Loucy (cell line): ENCODE data around the gene ZNF619.

Experiments
- H2AFZ ChIP-seq: fragments of 200-600 bp; sonication (generic); 2 replicates; pipeline ENCODE4 v1.6.0; 2016; ENCODE audit warnings: antibody characterized with exemption, mild to moderate bottlenecking, low read length, moderate library complexity
- H3F3A ChIP-seq: fragments of 200-600 bp; 2 replicates; pipeline ENCODE4 v1.6.0; 2016; ENCODE audit warnings: antibody characterized with exemption, low read depth, mild to moderate bottlenecking
- H3K27me3 ChIP-seq: fragments of 200-600 bp; sonication (generic); 2 replicates; pipeline ENCODE4 v1.6.1; 2014; ENCODE audit warnings: low read length, mild to moderate bottlenecking; ENCODE audit not compliant: insufficient read depth, poor library complexity, severe bottlenecking
- H3K36me3 ChIP-seq: fragments of 200-600 bp; sonication (generic); 2 replicates; pipeline ENCODE4 v1.6.1; 2016; ENCODE audit warnings: low read length; ENCODE audit not compliant: insufficient read depth
- H3K4me1 ChIP-seq: fragments of 200-600 bp; sonication (generic); 2 replicates; pipeline ENCODE4 v1.5.1; 2014; ENCODE audit warnings: low read length, mild to moderate bottlenecking; ENCODE audit not compliant: insufficient read depth, poor library complexity, severe bottlenecking
- H3K4me2 ChIP-seq: fragments of 200-600 bp; sonication (generic); 2 replicates; pipeline ENCODE4 v1.6.0; 2014; ENCODE audit warnings: antibody characterized with exemption, low read length, low read depth, mild to moderate bottlenecking; ENCODE audit not compliant: poor library complexity, severe bottlenecking
- H3K4me3 ChIP-seq: fragments of 200-600 bp; sonication (generic); 2 replicates; pipeline ENCODE4 v1.5.1; 2014; ENCODE audit warnings: low read length, mild to moderate bottlenecking, mixed read lengths; ENCODE audit not compliant: poor library complexity, severe bottlenecking
- H3K79me2 ChIP-seq: fragments of 200-600 bp; sonication (generic); 2 replicates; pipeline ENCODE4 v1.6.1; 2014; ENCODE audit warnings: low read length; ENCODE audit not compliant: insufficient read depth
- H3K9ac ChIP-seq: fragments of 200-600 bp; sonication (generic); 2 replicates; pipeline ENCODE4 v1.6.0; 2014; ENCODE audit warnings: mild to moderate bottlenecking, low read depth, low read length, moderate library complexity; ENCODE audit not compliant: poor library complexity, severe bottlenecking
- H3K9me2 ChIP-seq: fragments of 200-600 bp; sonication (generic); replicated peaks from 2 replicates; pipeline ENCODE4 v1.6.1; 2016; ENCODE audit warnings: low read depth, low read length, mixed read lengths
- H3K9me3 ChIP-seq: fragments of 200-600 bp; sonication (generic); 2 replicates; pipeline ENCODE4 v1.6.1; 2014; ENCODE audit warnings: mild to moderate bottlenecking, antibody characterized with exemption, low read length, low read depth; ENCODE audit not compliant: insufficient read depth
- H4K20me1 ChIP-seq: fragments of 200-600 bp; sonication (generic); 2 replicates; pipeline ENCODE4 v1.6.0; 2014; ENCODE audit warnings: antibody characterized with exemption, low read length, mild to moderate bottlenecking; ENCODE audit not compliant: insufficient read depth, poor library complexity, severe bottlenecking
- EZH2phosphoT487 ChIP-seq: fragments of 200-600 bp; IDR thresholded peaks from 2 replicates; pipeline ENCODE4 v1.6.1; 2018; ENCODE audit warnings: antibody characterized with exemption, mild to moderate bottlenecking, moderate library complexity, borderline replicate concordance
- TF ChIP-seq, protein P1 (sequence below): fragments of 200-600 bp; sonication (generic); conservative IDR thresholded peaks from 2 replicates; pipeline ENCODE4 v1.5.1; 2014; ENCODE audit warnings: mild to moderate bottlenecking, antibody characterized with exemption, low read length

Gene ZNF619

DNA sequence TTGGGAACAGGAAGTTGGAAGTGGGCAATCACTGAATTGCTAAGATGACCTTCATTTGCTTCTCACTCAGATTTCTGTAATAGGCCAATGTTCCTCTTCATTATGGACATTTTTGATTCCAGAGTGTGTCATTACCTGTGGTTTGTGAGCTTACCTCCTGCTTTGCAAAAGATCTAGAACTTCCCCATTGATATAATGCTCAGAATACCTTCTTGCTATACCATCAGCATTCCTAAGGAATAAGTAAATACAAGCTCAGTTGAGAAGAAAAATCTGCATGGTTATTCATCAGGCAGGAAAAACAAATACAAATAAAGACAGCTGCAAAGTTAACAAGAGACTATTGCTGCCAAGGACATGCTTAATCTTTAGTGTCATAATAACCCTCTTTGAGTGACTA lies 25.4 kb upstream of the ZNF619 start:
- Histone ChIP-seq H4K20me1 (no peaks in the 10 kb centered on the region), H3K9ac (no peak overlapping the region), H3K9me2 (no peaks in the 10 kb centered on the region), H3K4me2 (peak overlapping the region; percentile 88), H3K79me2 (no peaks in the 10 kb centered on the region), H3K27me3 (no peaks in the 10 kb centered on the region), H3K9me3 (no peaks in the 10 kb centered on the region), H3K36me3 (no peaks in the 10 kb centered on the region), H2AFZ (no peak overlapping the region), H3K4me1 (peaks cover 19% of the 10 kb centered on the region), H3F3A (no peaks in the 10 kb centered on the region), H3K4me3 (no peak overlapping the region)
- TF ChIP-seq EZH2phosphoT487: no peak
- TF ChIP-seq, protein P1, sequence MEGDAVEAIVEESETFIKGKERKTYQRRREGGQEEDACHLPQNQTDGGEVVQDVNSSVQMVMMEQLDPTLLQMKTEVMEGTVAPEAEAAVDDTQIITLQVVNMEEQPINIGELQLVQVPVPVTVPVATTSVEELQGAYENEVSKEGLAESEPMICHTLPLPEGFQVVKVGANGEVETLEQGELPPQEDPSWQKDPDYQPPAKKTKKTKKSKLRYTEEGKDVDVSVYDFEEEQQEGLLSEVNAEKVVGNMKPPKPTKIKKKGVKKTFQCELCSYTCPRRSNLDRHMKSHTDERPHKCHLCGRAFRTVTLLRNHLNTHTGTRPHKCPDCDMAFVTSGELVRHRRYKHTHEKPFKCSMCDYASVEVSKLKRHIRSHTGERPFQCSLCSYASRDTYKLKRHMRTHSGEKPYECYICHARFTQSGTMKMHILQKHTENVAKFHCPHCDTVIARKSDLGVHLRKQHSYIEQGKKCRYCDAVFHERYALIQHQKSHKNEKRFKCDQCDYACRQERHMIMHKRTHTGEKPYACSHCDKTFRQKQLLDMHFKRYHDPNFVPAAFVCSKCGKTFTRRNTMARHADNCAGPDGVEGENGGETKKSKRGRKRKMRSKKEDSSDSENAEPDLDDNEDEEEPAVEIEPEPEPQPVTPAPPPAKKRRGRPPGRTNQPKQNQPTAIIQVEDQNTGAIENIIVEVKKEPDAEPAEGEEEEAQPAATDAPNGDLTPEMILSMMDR: no peak

DNA sequence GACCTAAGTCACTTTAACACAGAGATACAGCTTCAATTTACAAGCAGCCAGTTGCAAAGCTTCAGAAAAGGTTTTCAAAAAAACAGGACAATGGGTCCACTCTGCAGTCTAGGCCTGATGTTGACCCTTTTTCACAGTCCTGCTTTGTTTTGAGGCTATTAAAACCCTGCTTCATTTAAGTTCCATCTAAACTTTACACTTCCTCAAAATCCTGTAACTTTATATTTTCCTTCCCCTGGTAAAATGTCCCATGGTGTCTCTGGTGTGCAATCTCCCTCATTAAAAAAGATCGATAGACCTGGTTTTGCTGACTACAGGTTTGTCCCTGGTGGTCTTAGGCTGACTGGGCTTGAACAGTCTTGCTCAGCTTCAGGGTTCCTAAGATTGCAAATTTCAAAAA lies 24.9 kb upstream of the ZNF619 start:
- Histone ChIP-seq H2AFZ (peak overlapping the region; percentile 91; the same call in 1 of the 2 replicates), H3K9ac (peak overlapping the region; percentile 84)
- TF ChIP-seq, protein P1: no peak
- TF ChIP-seq EZH2phosphoT487: no peak

DNA sequence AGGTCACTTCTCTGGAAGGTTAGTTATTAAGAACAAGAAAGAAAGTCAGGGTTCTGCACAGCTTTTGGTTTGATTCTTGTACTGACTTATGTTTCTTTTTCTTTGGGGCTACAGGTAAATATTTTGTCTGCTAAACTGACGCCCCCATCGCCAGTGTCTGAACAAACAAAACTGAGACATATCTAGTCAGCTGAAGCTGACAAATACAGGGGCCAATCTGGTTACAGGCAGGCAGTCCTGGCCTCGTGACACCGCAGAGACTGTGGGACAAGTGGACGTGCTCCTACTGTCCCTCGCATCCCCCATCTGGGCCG lies 24.4 kb upstream of the ZNF619 start:
- H3K9me3 ChIP-seq: no peaks in the 10 kb centered on the region
- TF ChIP-seq EZH2phosphoT487: no peak
- TF ChIP-seq, protein P1: no peak
- H3K4me1 ChIP-seq: peaks cover 21% of the 10 kb centered on the region
- H3F3A ChIP-seq: no peaks in the 10 kb centered on the region
- H3K4me3 ChIP-seq: peak overlapping the region; percentile 76
- peak overlapping the region; percentile 91 for H2AFZ ChIP-seq
- H3K4me2 ChIP-seq: peak overlapping the region; percentile 88
- H3K79me2 ChIP-seq: peaks cover 4% of the 10 kb centered on the region
- H3K36me3 ChIP-seq: no peaks in the 10 kb centered on the region
- peaks cover 2% of the 10 kb centered on the region for H4K20me1 ChIP-seq
- H3K9me2 ChIP-seq: no peaks in the 10 kb centered on the region
- H3K27me3 ChIP-seq: no peaks in the 10 kb centered on the region
- peak overlapping the region; percentile 84 for H3K9ac ChIP-seq

More for the DNA sequence above, 24.9 kb upstream of the ZNF619 start:
- no peaks in the 10 kb centered on the region for H3K27me3 ChIP-seq
- H3K36me3 ChIP-seq: no peaks in the 10 kb centered on the region
- no peaks in the 10 kb centered on the region for H4K20me1 ChIP-seq
- peak overlapping the region; percentile 88 for H3K4me2 ChIP-seq
- no peaks in the 10 kb centered on the region for H3K79me2 ChIP-seq
- no peaks in the 10 kb centered on the region for H3F3A ChIP-seq
- H3K9me2 ChIP-seq: no peaks in the 10 kb centered on the region
- no peaks in the 10 kb centered on the region for H3K9me3 ChIP-seq
- H3K4me3 ChIP-seq: peak overlapping the region; percentile 76
- H3K4me1 ChIP-seq: peaks cover 21% of the 10 kb centered on the region
